Nephron (organoid): ENCODE data around the gene HSPA2.
"Not testable (repeated sequence)": the region's sequence is repeated elsewhere in the genome, so short reads cannot be mapped to it uniquely, and the experiment has no call there.

Source experiments
- H3K27ac Mint-ChIP-seq, 3 experiments: 2 replicates each; pipeline ENCODE4 v1.8.0; 2020; ENCODE audit warnings: mixed read lengths in 3 of 3, mild to moderate bottlenecking in 2 of 3, moderate library complexity in 1 of 3
- H3K27me3 Mint-ChIP-seq: 2 replicates; pipeline ENCODE4 v1.8.0; 2021; ENCODE audit warnings: low read depth, mild to moderate bottlenecking, moderate library complexity, mixed read lengths
- H3K36me3 Mint-ChIP-seq: 2 replicates; pipeline ENCODE4 v1.8.0; 2020; ENCODE audit warnings: low read depth, mixed read lengths
- H3K4me1 Mint-ChIP-seq: 2 replicates; pipeline ENCODE4 v1.8.0; 2020; ENCODE audit warnings: mixed read lengths
- H3K4me3 Mint-ChIP-seq, 3 experiments: 2 replicates each; pipeline ENCODE4 v1.8.0; 2020; ENCODE audit warnings: mild to moderate bottlenecking in 3 of 3, mixed read lengths in 3 of 3, moderate library complexity in 2 of 3
- H3K9me3 Mint-ChIP-seq: 2 replicates; pipeline ENCODE4 v1.8.0; 2020; ENCODE audit warnings: mixed read lengths
- CTCF ChIP-seq, 3 experiments: fragments of 200-600 bp; sonication (generic); IDR thresholded peaks; one replicate each; pipeline ENCODE4 v1.5.0; 2021; ENCODE audit warnings: antibody characterized with exemption in 3 of 3; ENCODE audit not compliant: unreplicated experiment in 3 of 3

Gene HSPA2

GRCh38 chr14:64509036-64509435 is 31.5 kb upstream of the HSPA2 start:
- H3K36me3 Mint-ChIP-seq = no peaks in the 10 kb centered on the region
- H3K27me3 Mint-ChIP-seq = no peaks in the 10 kb centered on the region
- H3K4me1 Mint-ChIP-seq = peaks cover 51% of the 10 kb centered on the region
- no peaks in the 10 kb centered on the region for H3K9me3 Mint-ChIP-seq
- TF ChIP-seq CTCF (IDR thresholded peaks at IDR 0.05; ENCODE audit: unreplicated experiment in 3 of 3) = no peak
- H3K4me3 Mint-ChIP-seq = no peak overlapping the region
- H3K27ac Mint-ChIP-seq = no peak overlapping the region

- no peaks in the 10 kb centered on the region for H3K36me3 Mint-ChIP-seq
- H3K9me3 Mint-ChIP-seq = no peaks in the 10 kb centered on the region
- H3K4me1 Mint-ChIP-seq = peaks cover 42% of the 10 kb centered on the region
- no peaks in the 10 kb centered on the region for H3K27me3 Mint-ChIP-seq
- TF ChIP-seq CTCF (IDR thresholded peaks at IDR 0.05; ENCODE audit: unreplicated experiment in 3 of 3) = peak; percentile 81 to 86 (median 86)
- H3K4me3 Mint-ChIP-seq = no peak overlapping the region
- H3K27ac Mint-ChIP-seq = peak overlapping the region in 1 of 3 experiments; percentile 41
Measured at GRCh38 chr14:64510825-64511671, 29.5 kb upstream of the HSPA2 start.

GRCh38 chr14:64513271-64513670 is 27.3 kb upstream of the HSPA2 start:
- Mint-ChIP-seq H3K4me1 (peaks cover 26% of the 10 kb centered on the region), H3K36me3 (no peaks in the 10 kb centered on the region), H3K9me3 (no peaks in the 10 kb centered on the region), H3K27ac (no peak overlapping the region), H3K27me3 (no peaks in the 10 kb centered on the region), H3K4me3 (no peak overlapping the region)
- TF ChIP-seq CTCF (IDR thresholded peaks at IDR 0.05; ENCODE audit: unreplicated experiment in 3 of 3) = no peak

- Mint-ChIP-seq H3K27me3 (no peaks in the 10 kb centered on the region), H3K9me3 (no peaks in the 10 kb centered on the region), H3K4me3 (no peak overlapping the region), H3K4me1 (peaks cover 25% of the 10 kb centered on the region), H3K36me3 (no peaks in the 10 kb centered on the region), H3K27ac (no peak overlapping the region)
- no peak for TF ChIP-seq CTCF (IDR thresholded peaks at IDR 0.05; ENCODE audit: unreplicated experiment in 3 of 3)
Measured at GRCh38 chr14:64515053-64515452, 25.5 kb upstream of the HSPA2 start.

- Mint-ChIP-seq H3K9me3 (no peaks in the 10 kb centered on the region), H3K27ac (no peak overlapping the region), H3K4me3 (no peak overlapping the region), H3K4me1 (peaks cover 9% of the 10 kb centered on the region), H3K27me3 (no peaks in the 10 kb centered on the region), H3K36me3 (no peaks in the 10 kb centered on the region)
- no peak for TF ChIP-seq CTCF (IDR thresholded peaks at IDR 0.05; ENCODE audit: unreplicated experiment in 3 of 3)
Measured at GRCh38 chr14:64516969-64517368, 23.6 kb upstream of the HSPA2 start.

- H3K27ac Mint-ChIP-seq, H3K36me3 Mint-ChIP-seq, H3K4me3 Mint-ChIP-seq, H3K9me3 Mint-ChIP-seq, H3K27me3 Mint-ChIP-seq, H3K4me1 Mint-ChIP-seq: not testable (repeated sequence)
Measured at GRCh38 chr14:64517667-64518066, 22.9 kb upstream of the HSPA2 start.
